ENCODE measurements around the gene THG1L. TPM values are rescaled to one million over a fixed set of nuclear protein-coding genes. Genes with fewer than 3 reads are reported as not detected.
A peak's percentile ranks its signal among the peaks of the same experiment; 100 is the strongest.
"Not testable (repeated sequence)": the region's sequence is repeated elsewhere in the genome, so short reads cannot be mapped to it uniquely, and the experiment has no call there.

THG1L gene
- polyA plus RNA-seq (2013, experiment 1 of 2) = 10.8 TPM
- 10.6 TPM for polyA plus RNA-seq (2013, experiment 2 of 2)

- H3K4me1 ChIP-seq (ENCODE audit: insufficient read depth, low read length) = 0 out of 2 replicates have a peak, but pooled peaks cover 3% of the 10 kb centered on the region
- peak within 1 kb of the TSS; percentile 75 for H3K4me3 ChIP-seq (ENCODE audit: low read length)
- peaks cover 32% of the 10 kb centered on the region for H3K36me3 ChIP-seq (ENCODE audit: insufficient read depth, low read length)
- no peaks in the 10 kb centered on the region for H3K9me3 ChIP-seq (ENCODE audit: insufficient read depth, low read depth, low read length)
- peak within 1 kb of the TSS; percentile 83 for H3K9ac ChIP-seq (ENCODE audit: low read depth, low read length)
- no peaks in the 10 kb centered on the region for H3K27me3 ChIP-seq (ENCODE audit: insufficient read depth, low read length)
- H3K27ac ChIP-seq (ENCODE audit: low read depth, low read length) = peak within 1 kb of the TSS; percentile 87
- WGBS = 4% methylated on average over 47 of the region's 47 CpGs
Measured at GRCh38 chr5:157731272-157732129, at the start of gene THG1L. Gene THG1L (plus strand): TSS chr5:157731420. CDS start chr5:157731441, 21 bp downstream.

- H3K4me1 ChIP-seq (ENCODE audit: insufficient read depth, low read length) = no peaks in the 10 kb centered on the region
- no peaks in the 10 kb centered on the region for H3K27me3 ChIP-seq (ENCODE audit: insufficient read depth, low read length)
- no peak overlapping the region for H3K4me3 ChIP-seq (ENCODE audit: low read length)
- H3K27ac ChIP-seq (ENCODE audit: low read depth, low read length) = no peak overlapping the region
- no peaks in the 10 kb centered on the region for H3K9me3 ChIP-seq (ENCODE audit: insufficient read depth, low read depth, low read length)
- no peaks in the 10 kb centered on the region for H3K36me3 ChIP-seq (ENCODE audit: insufficient read depth, low read length)
- 89% methylated on average over 3 of the region's 3 CpGs for WGBS
- no peak overlapping the region for H3K9ac ChIP-seq (ENCODE audit: low read depth, low read length)
Measured at GRCh38 chr5:157682257-157682656, 49.0 kb upstream of the THG1L start.

GRCh38 chr5:157686276-157687197 is 44.7 kb upstream of the THG1L start:
- not testable (repeated sequence) for H3K4me3 ChIP-seq (ENCODE audit: low read length); H3K9me3 ChIP-seq (ENCODE audit: insufficient read depth, low read depth, low read length); H3K27ac ChIP-seq (ENCODE audit: low read depth, low read length); H3K4me1 ChIP-seq (ENCODE audit: insufficient read depth, low read length); H3K36me3 ChIP-seq (ENCODE audit: insufficient read depth, low read length); H3K9ac ChIP-seq (ENCODE audit: low read depth, low read length); H3K27me3 ChIP-seq (ENCODE audit: insufficient read depth, low read length)
- WGBS = 89% methylated on average over 14 of the region's 14 CpGs

GRCh38 chr5:157687198-157687554 is 44.0 kb upstream of the THG1L start:
- H3K4me3 ChIP-seq (ENCODE audit: low read length) = no peak overlapping the region
- H3K9me3 ChIP-seq (ENCODE audit: insufficient read depth, low read depth, low read length) = no peaks in the 10 kb centered on the region
- no peak overlapping the region for H3K9ac ChIP-seq (ENCODE audit: low read depth, low read length)
- H3K27me3 ChIP-seq (ENCODE audit: insufficient read depth, low read length) = no peaks in the 10 kb centered on the region
- WGBS = 100% methylated on average over 1 of the region's 1 CpG
- no peak overlapping the region for H3K27ac ChIP-seq (ENCODE audit: low read depth, low read length)
- no peaks in the 10 kb centered on the region for H3K36me3 ChIP-seq (ENCODE audit: insufficient read depth, low read length)
- no peaks in the 10 kb centered on the region for H3K4me1 ChIP-seq (ENCODE audit: insufficient read depth, low read length)

- Histone ChIP-seq H3K36me3 (ENCODE audit: insufficient read depth, low read length) (no peaks in the 10 kb centered on the region), H3K27me3 (ENCODE audit: insufficient read depth, low read length) (no peaks in the 10 kb centered on the region), H3K9ac (ENCODE audit: low read depth, low read length) (no peak overlapping the region), H3K9me3 (ENCODE audit: insufficient read depth, low read depth, low read length) (0 out of 2 replicates have a peak, but pooled peaks cover 4% of the 10 kb centered on the region), H3K4me1 (ENCODE audit: insufficient read depth, low read length) (no peaks in the 10 kb centered on the region), H3K4me3 (ENCODE audit: low read length) (no peak overlapping the region), H3K27ac (ENCODE audit: low read depth, low read length) (no peak overlapping the region)
- 94% methylated on average over 52 of the region's 52 CpGs for WGBS
Measured at GRCh38 chr5:157689942-157690689, 41.1 kb upstream of the THG1L start.

- Histone ChIP-seq H3K4me1 (ENCODE audit: insufficient read depth, low read length) (no peaks in the 10 kb centered on the region), H3K9ac (ENCODE audit: low read depth, low read length) (no peak overlapping the region), H3K36me3 (ENCODE audit: insufficient read depth, low read length) (no peaks in the 10 kb centered on the region), H3K27me3 (ENCODE audit: insufficient read depth, low read length) (no peaks in the 10 kb centered on the region), H3K4me3 (ENCODE audit: low read length) (no peak overlapping the region), H3K9me3 (ENCODE audit: insufficient read depth, low read depth, low read length) (0 out of 2 replicates have a peak, but pooled peaks cover 4% of the 10 kb centered on the region), H3K27ac (ENCODE audit: low read depth, low read length) (no peak overlapping the region)
- WGBS = 95% methylated on average over 53 of the region's 53 CpGs
Measured at GRCh38 chr5:157690690-157691433, 40.4 kb upstream of the THG1L start.

GRCh38 chr5:157693816-157694215 is 37.4 kb upstream of the THG1L start:
- not testable (repeated sequence) for H3K27me3 ChIP-seq (ENCODE audit: insufficient read depth, low read length); H3K36me3 ChIP-seq (ENCODE audit: insufficient read depth, low read length); H3K27ac ChIP-seq (ENCODE audit: low read depth, low read length); H3K9ac ChIP-seq (ENCODE audit: low read depth, low read length); H3K4me1 ChIP-seq (ENCODE audit: insufficient read depth, low read length); H3K4me3 ChIP-seq (ENCODE audit: low read length)
- H3K9me3 ChIP-seq (ENCODE audit: insufficient read depth, low read depth, low read length) = peaks cover 21% of the 10 kb centered on the region
- 90% methylated on average over 25 of the region's 25 CpGs for WGBS

- not testable (repeated sequence) for H3K9ac ChIP-seq (ENCODE audit: low read depth, low read length); H3K36me3 ChIP-seq (ENCODE audit: insufficient read depth, low read length); H3K27ac ChIP-seq (ENCODE audit: low read depth, low read length); H3K4me3 ChIP-seq (ENCODE audit: low read length); H3K4me1 ChIP-seq (ENCODE audit: insufficient read depth, low read length); H3K27me3 ChIP-seq (ENCODE audit: insufficient read depth, low read length)
- peaks cover 40% of the 10 kb centered on the region for H3K9me3 ChIP-seq (ENCODE audit: insufficient read depth, low read depth, low read length)
- 96% methylated on average over 3 of the region's 3 CpGs for WGBS
Measured at GRCh38 chr5:157696154-157696553, 35.1 kb upstream of the THG1L start.

GRCh38 chr5:157698674-157699073 is 32.5 kb upstream of the THG1L start:
- 87% methylated on average over 4 of the region's 4 CpGs for WGBS
- not testable (repeated sequence) for H3K4me3 ChIP-seq (ENCODE audit: low read length); H3K36me3 ChIP-seq (ENCODE audit: insufficient read depth, low read length); H3K9ac ChIP-seq (ENCODE audit: low read depth, low read length); H3K27ac ChIP-seq (ENCODE audit: low read depth, low read length); H3K27me3 ChIP-seq (ENCODE audit: insufficient read depth, low read length); H3K4me1 ChIP-seq (ENCODE audit: insufficient read depth, low read length)
- H3K9me3 ChIP-seq (ENCODE audit: insufficient read depth, low read depth, low read length) = peaks cover 44% of the 10 kb centered on the region

GRCh38 chr5:157703736-157704135 is 27.5 kb upstream of the THG1L start:
- H3K27me3 ChIP-seq (ENCODE audit: insufficient read depth, low read length) = no peaks in the 10 kb centered on the region
- no peak overlapping the region for H3K9ac ChIP-seq (ENCODE audit: low read depth, low read length)
- no peak overlapping the region for H3K4me3 ChIP-seq (ENCODE audit: low read length)
- peaks cover 27% of the 10 kb centered on the region for H3K9me3 ChIP-seq (ENCODE audit: insufficient read depth, low read depth, low read length)
- 79% methylated on average over 2 of the region's 3 CpGs for WGBS
- H3K36me3 ChIP-seq (ENCODE audit: insufficient read depth, low read length) = no peaks in the 10 kb centered on the region
- no peak overlapping the region for H3K27ac ChIP-seq (ENCODE audit: low read depth, low read length)
- H3K4me1 ChIP-seq (ENCODE audit: insufficient read depth, low read length) = no peaks in the 10 kb centered on the region
